Measurements from ENCODE around the gene UQCRC2. TPM values are rescaled to one million over a fixed set of nuclear protein-coding genes. Genes with fewer than 3 reads are reported as not detected.

Gene UQCRC2
- total RNA-seq, 1 experiment from 2014 or later: 343 TPM

DNA sequence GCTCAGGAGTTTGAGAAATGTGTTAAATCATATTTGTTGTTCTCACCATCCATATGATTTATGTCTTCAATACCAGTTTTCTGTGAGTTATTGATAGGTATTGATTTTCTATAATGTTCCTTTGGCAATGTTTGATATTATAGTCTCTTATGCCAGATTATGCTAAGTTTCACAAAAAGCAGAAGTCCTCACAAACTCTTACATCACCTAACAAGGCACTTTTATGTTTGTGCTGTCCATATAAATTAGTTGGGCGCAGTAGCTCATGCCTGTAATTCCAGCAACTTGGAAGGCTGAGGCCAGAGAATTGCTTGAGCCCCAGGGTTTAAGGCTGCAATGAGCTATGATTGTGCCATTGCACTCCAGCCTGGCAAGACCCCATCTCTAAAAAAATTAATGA, 12.6 kb upstream of the UQCRC2 start:
- no peak for TF ChIP-seq CTCF (IDR thresholded peaks at IDR 0.05; ENCODE audit: unreplicated experiment)
- no TSS peak for BruUV-seq (replicated peaks)
- Mint-ChIP-seq H3K4me3 (ENCODE audit: low read depth, unreplicated experiment) (no peak overlapping the region), H3K4me1 (ENCODE audit: low read depth, unreplicated experiment) (peaks cover 14% of the 10 kb centered on the region), H3K27me3 (ENCODE audit: unreplicated experiment) (no peaks in the 10 kb centered on the region), H3K36me3 (ENCODE audit: insufficient read depth, unreplicated experiment) (peaks cover 6% of the 10 kb centered on the region), H3K9me3 (ENCODE audit: low read depth, unreplicated experiment) (peaks cover 3% of the 10 kb centered on the region), H3K27ac (ENCODE audit: unreplicated experiment) (no peak overlapping the region)
- CTCF ChIA-PET: no interaction called here
- intact Hi-C loops (cut with micrococcal nuclease; ENCODE audit: unreplicated experiment): no loop called here
- DNase-seq: no peak

DNA sequence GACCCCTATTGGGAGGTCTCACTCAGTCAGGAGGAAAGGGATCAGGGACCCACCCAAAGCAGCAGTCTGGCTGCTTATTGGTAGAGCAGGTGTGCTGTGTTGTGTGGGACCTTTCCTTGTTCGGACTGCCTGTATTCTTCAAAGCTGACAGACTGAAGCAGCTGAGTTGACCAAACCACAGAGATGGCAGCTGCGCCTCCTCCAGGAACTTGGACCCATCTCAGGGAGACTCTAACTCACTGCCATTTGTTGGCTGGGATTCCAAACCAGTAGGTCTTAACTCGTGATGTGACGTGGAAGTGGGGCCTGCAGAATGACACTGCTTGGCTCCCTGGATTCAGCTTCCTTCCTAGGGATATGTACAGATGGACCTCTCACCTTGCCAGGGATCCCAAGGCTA, 9.6 kb upstream of the UQCRC2 start:
- H3K27me3 Mint-ChIP-seq (ENCODE audit: unreplicated experiment): no peaks in the 10 kb centered on the region
- no peaks in the 10 kb centered on the region for H3K36me3 Mint-ChIP-seq (ENCODE audit: insufficient read depth, unreplicated experiment)
- no peak overlapping the region for H3K4me3 Mint-ChIP-seq (ENCODE audit: low read depth, unreplicated experiment)
- intact Hi-C loops (cut with micrococcal nuclease; ENCODE audit: unreplicated experiment): no loop called here
- H3K9me3 Mint-ChIP-seq (ENCODE audit: low read depth, unreplicated experiment): peaks cover 3% of the 10 kb centered on the region
- CTCF ChIA-PET: no interaction called here
- no TSS peak for BruUV-seq (replicated peaks)
- H3K27ac Mint-ChIP-seq (ENCODE audit: unreplicated experiment): no peak overlapping the region
- no peak for DNase-seq
- H3K4me1 Mint-ChIP-seq (ENCODE audit: low read depth, unreplicated experiment): peaks cover 13% of the 10 kb centered on the region
- TF ChIP-seq CTCF (IDR thresholded peaks at IDR 0.05; ENCODE audit: unreplicated experiment): no peak

- BruUV-seq (replicated peaks): no TSS peak
- H3K9me3 Mint-ChIP-seq (ENCODE audit: low read depth, unreplicated experiment): peaks cover 3% of the 10 kb centered on the region
- H3K4me1 Mint-ChIP-seq (ENCODE audit: low read depth, unreplicated experiment): peaks cover 24% of the 10 kb centered on the region
- CTCF ChIA-PET: interaction anchor here (0.6 to 1.4 kb wide), 5 partner anchors 12 to 289 kb away, joined by 3 to 10 read pairs (median 5); no protein-coding TSS in a partner anchor
- H3K27ac Mint-ChIP-seq (ENCODE audit: unreplicated experiment): peak overlapping the region; percentile 30
- peaks cover 17% of the 10 kb centered on the region for H3K36me3 Mint-ChIP-seq (ENCODE audit: insufficient read depth, unreplicated experiment)
- peak; percentile 29 for DNase-seq
- TF ChIP-seq CTCF (IDR thresholded peaks at IDR 0.05; ENCODE audit: unreplicated experiment): no peak
- intact Hi-C loops (cut with micrococcal nuclease; ENCODE audit: unreplicated experiment): no loop called here
- H3K4me3 Mint-ChIP-seq (ENCODE audit: low read depth, unreplicated experiment): no peak overlapping the region
- no peaks in the 10 kb centered on the region for H3K27me3 Mint-ChIP-seq (ENCODE audit: unreplicated experiment)
These were observed 6.1 kb upstream of the UQCRC2 start for GRCh38 chr16:21946889-21947635.

- H3K27me3 Mint-ChIP-seq (ENCODE audit: unreplicated experiment): no peaks in the 10 kb centered on the region
- H3K4me1 Mint-ChIP-seq (ENCODE audit: low read depth, unreplicated experiment): peaks cover 24% of the 10 kb centered on the region
- CTCF ChIA-PET: interaction anchor here (0.7 kb wide), 2 partner anchors 128 to 356 kb away, joined by 4 to 7 read pairs; no protein-coding TSS in a partner anchor
- DNase-seq: no peak
- H3K36me3 Mint-ChIP-seq (ENCODE audit: insufficient read depth, unreplicated experiment): peaks cover 44% of the 10 kb centered on the region
- BruUV-seq (replicated peaks): no TSS peak
- no peaks in the 10 kb centered on the region for H3K9me3 Mint-ChIP-seq (ENCODE audit: low read depth, unreplicated experiment)
- TF ChIP-seq CTCF (IDR thresholded peaks at IDR 0.05; ENCODE audit: unreplicated experiment): no peak
- intact Hi-C loops (cut with micrococcal nuclease; ENCODE audit: unreplicated experiment): loop anchor here (5.0 kb wide), 1 partner anchor 292 kb away; no protein-coding TSS in a partner anchor
- H3K27ac Mint-ChIP-seq (ENCODE audit: unreplicated experiment): no peak overlapping the region
- no peak overlapping the region for H3K4me3 Mint-ChIP-seq (ENCODE audit: low read depth, unreplicated experiment)
These were observed 3.4 kb upstream of the UQCRC2 start for GRCh38 chr16:21949713-21950260.

Data from Calu3 (cell line).